Measurements from ENCODE around the gene PSME1. TPM values are rescaled to one million over a fixed set of nuclear protein-coding genes. Genes with fewer than 3 reads are reported as not detected.

Gene PSME1
- total and polyA plus RNA-seq, 2 of the 13 experiments (the other 11 are each of a cell fraction or from before 2014, with no cell fraction given): 159 to 608 TPM

DNA sequence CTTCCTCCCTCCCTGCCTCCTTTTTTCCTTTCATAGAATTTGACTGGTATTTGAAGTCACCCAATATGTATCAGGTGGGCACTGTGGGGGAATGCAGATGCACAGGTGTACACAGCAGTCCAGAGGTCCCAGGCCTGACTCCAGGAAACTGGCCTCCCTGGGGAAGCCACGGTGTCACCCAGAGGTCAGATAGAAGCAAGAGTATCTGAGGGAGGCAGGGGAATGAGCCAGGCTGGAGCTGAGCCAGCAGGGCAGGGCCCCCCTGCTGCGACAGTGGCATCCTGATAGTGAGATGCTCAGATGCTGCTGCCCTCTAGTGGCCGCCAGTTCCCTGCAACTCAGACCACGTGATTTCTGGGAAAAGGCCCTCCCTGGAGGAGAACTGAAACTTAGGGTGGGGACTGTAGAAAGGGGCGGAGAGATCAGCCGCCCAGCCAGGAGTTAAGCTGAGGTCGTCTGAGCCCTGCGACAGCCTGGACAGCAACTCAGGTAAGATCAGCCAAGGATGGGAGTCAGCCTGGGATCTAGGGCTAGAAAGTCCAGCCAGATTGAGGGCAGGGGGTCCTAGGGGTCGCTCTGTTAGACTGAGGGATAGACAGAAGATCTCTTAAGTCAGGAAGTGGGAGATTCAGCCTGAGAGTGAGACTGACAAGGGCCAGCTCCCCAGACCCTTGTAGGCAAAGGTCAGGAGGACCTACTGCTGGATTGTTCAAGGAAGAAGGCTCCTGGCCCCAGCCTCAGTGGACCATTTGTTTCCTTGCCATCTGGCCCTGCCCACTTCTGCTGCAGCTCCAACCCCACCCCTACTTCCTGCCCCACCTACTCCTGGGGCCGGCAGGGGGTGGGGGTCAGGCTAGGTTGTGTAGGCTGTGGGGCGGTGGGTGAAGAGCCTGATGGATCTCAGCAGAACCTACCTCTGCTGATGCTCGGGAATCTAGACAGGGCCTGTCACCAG lies 25.1 kb downstream of the PSME1 start, which contains the start of gene IRF9 (continued):
- TF ChIP-seq, protein P1, sequence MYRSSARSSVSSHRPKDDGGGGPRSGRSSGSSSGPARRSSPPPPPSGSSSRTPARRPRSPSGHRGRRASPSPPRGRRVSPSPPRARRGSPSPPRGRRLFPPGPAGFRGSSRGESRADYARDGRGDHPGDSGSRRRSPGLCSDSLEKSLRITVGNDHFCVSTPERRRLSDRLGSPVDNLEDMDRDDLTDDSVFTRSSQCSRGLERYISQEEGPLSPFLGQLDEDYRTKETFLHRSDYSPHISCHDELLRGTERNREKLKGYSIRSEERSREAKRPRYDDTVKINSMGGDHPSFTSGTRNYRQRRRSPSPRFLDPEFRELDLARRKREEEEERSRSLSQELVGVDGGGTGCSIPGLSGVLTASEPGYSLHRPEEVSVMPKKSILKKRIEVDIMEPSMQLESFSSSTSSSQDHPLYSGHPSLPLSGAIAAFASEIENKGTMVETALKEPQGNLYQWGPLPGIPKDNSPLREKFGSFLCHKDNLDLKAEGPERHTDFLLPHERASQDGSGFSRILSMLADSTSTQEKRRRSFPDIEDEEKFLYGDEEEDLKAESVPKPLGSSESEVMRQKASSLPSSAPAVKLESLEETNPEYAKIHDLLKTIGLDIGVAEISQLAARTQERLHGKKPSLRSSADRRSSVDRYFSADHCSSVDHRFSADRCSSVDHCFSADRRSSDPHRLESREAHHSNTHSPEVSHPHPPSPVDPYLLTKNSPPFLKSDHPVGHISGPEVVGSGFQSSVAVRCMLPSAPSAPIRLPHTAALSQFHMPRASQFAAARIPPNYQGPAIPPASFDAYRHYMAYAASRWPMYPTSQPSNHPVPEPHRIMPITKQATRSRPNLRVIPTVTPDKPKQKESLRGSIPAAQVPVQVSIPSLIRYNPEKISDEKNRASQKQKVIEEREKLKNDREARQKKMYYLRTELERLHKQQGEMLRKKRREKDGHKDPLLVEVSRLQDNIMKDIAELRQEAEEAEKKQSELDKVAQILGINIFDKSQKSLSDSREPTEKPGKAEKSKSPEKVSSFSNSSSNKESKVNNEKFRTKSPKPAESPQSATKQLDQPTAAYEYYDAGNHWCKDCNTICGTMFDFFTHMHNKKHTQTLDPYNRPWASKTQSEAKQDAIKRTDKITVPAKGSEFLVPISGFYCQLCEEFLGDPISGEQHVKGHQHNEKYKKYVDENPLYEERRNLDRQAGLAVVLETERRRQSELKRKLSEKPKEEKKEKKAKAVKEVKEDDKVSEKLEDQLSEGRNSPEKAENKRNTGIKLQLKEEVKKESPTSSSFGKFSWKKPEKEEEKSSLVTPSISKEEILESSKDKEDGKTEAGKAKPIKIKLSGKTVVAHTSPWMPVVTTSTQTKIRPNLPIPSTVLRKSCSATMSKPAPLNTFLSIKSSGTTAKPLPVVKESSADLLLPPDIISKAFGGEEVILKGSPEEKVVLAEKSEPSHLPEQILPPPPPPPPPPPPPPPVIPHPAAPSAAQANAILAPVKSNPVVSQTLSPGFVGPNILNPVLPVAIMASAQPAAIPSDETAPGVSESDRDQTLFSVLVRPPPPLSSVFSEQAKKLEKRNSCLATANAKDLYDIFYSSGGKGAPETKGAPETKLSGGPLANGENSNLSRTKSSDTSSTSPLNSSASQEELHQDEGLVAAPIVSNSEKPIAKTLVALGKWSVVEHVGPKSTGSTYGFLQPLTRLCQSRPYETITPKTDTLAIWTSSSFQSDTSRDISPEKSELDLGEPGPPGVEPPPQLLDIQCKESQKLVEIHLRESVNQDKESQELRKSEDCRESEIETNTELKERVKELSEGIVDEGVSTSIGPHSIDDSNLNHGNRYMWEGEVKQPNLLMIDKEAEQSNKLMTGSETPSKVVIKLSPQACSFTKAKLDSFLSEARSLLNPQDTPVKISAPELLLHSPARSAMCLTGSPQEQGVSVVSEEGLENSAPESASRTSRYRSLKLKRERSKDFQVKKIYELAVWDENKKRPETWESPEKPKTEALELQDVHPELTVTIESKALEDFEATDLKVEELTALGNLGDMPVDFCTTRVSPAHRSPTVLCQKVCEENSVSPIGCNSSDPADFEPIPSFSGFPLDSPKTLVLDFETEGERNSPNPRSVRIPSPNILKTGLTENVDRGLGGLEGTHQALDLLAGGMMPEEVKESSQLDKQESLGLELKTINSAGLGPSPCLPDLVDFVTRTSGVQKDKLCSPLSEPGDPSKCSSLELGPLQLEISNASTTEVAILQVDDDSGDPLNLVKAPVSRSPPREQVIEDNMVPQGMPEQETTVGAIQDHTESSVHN (CRISPR knock-in tag; IDR thresholded peaks at IDR 0.05): peak; percentile 97
- TF ChIP-seq ZFP82 (CRISPR knock-in tag; IDR thresholded peaks at IDR 0.05; ENCODE audit: borderline replicate concordance): peak; percentile 93; the same call in 1 of the 2 replicates
- TF ChIP-seq, protein P2, sequence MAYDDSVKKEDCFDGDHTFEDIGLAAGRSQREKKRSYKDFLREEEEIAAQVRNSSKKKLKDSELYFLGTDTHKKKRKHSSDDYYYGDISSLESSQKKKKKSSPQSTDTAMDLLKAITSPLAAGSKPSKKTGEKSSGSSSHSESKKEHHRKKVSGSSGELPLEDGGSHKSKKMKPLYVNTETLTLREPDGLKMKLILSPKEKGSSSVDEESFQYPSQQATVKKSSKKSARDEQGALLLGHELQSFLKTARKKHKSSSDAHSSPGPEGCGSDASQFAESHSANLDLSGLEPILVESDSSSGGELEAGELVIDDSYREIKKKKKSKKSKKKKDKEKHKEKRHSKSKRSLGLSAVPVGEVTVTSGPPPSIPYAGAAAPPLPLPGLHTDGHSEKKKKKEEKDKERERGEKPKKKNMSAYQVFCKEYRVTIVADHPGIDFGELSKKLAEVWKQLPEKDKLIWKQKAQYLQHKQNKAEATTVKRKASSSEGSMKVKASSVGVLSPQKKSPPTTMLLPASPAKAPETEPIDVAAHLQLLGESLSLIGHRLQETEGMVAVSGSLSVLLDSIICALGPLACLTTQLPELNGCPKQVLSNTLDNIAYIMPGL (CRISPR knock-in tag; IDR thresholded peaks at IDR 0.05; ENCODE audit: borderline replicate concordance in 1 of 2, low read depth in 1 of 2): peak; percentile 96 to 100
- TF ChIP-seq HHEX (CRISPR knock-in tag; IDR thresholded peaks at IDR 0.05): peak; percentile 68
- TF ChIP-seq, protein P3, sequence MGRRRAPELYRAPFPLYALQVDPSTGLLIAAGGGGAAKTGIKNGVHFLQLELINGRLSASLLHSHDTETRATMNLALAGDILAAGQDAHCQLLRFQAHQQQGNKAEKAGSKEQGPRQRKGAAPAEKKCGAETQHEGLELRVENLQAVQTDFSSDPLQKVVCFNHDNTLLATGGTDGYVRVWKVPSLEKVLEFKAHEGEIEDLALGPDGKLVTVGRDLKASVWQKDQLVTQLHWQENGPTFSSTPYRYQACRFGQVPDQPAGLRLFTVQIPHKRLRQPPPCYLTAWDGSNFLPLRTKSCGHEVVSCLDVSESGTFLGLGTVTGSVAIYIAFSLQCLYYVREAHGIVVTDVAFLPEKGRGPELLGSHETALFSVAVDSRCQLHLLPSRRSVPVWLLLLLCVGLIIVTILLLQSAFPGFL (CRISPR knock-in tag; IDR thresholded peaks at IDR 0.05): 0 out of 2 replicates have a peak, but pooled peaks have one; percentile 79
- TF ChIP-seq ZNF746 (CRISPR knock-in tag; IDR thresholded peaks at IDR 0.05): peak; percentile 84
- peak; percentile 89 for TF ChIP-seq ZNF546 (CRISPR knock-in tag; conservative IDR thresholded peaks at IDR 0.05)
- no peak for TF ChIP-seq ZNF282 (IDR thresholded peaks at IDR 0.05; ENCODE audit: partially characterized antibody)
- TF ChIP-seq TSC22D2 (CRISPR knock-in tag; IDR thresholded peaks at IDR 0.05; ENCODE audit: borderline replicate concordance): peak; percentile 100
- TF ChIP-seq NCOA1 (CRISPR knock-in tag; IDR thresholded peaks at IDR 0.05): no peak
- peak; percentile 96 for TF ChIP-seq ZSCAN30 (CRISPR knock-in tag; IDR thresholded peaks at IDR 0.05)
- TF ChIP-seq SMARCC2 (IDR thresholded peaks at IDR 0.05): no peak
- TF ChIP-seq ASH2L (IDR thresholded peaks at IDR 0.05; ENCODE audit: insufficient read length, low read depth, low read length): peak; percentile 92
- TF ChIP-seq ZNF615 (CRISPR knock-in tag; IDR thresholded peaks at IDR 0.05; ENCODE audit: borderline replicate concordance): peak; percentile 99
- peak; percentile 63; the same call in 1 of the 2 replicates for TF ChIP-seq ZNF138 (CRISPR knock-in tag; IDR thresholded peaks at IDR 0.05; ENCODE audit: low read depth)
- TF ChIP-seq ARID2 (CRISPR knock-in tag; IDR thresholded peaks at IDR 0.05; ENCODE audit: borderline replicate concordance): peak; percentile 82
- TF ChIP-seq ZNF607 (CRISPR knock-in tag; IDR thresholded peaks at IDR 0.05; ENCODE audit: borderline replicate concordance): peak; percentile 90

Data from HepG2 (cell line).